Suppressor macrophage treated with lipopolysaccharide for 1 hour (primary cell): Measurements from ENCODE around the gene LPAR1.
"Not testable (repeated sequence)": the region's sequence is repeated elsewhere in the genome, so short reads cannot be mapped to it uniquely, and the experiment has no call there.

Experiments used
- DNase-seq, 3 donors: peaks; one replicate each; pipeline ENCODE4 v3.0.0-alpha.2; 2020 to 2022

The LPAR1 gene

GRCh38 chr9:110864011-110864410 is 174.3 kb downstream of the LPAR1 start:
- DNase-seq, result no peak

GRCh38 chr9:110861370-110862110 is 176.7 kb downstream of the LPAR1 start:
- DNase-seq, result not testable (repeated sequence)

- no peak for DNase-seq
These were observed 181.5 kb downstream of the LPAR1 start for GRCh38 chr9:110856772-110857171.

GRCh38 chr9:110850401-110851135 is 187.7 kb downstream of the LPAR1 start:
- DNase-seq, result no peak

- DNase-seq, result peak; percentile 4 to 23 (median 21)
These were observed 190.6 kb downstream of the LPAR1 start for GRCh38 chr9:110847671-110848070.

- no peak for DNase-seq
These were observed 192.1 kb downstream of the LPAR1 start for GRCh38 chr9:110846215-110846614.

- no peak for DNase-seq
These were observed 194.1 kb downstream of the LPAR1 start for GRCh38 chr9:110844121-110844520.

- no peak for DNase-seq
These were observed 195.3 kb downstream of the LPAR1 start for GRCh38 chr9:110842986-110843385.

GRCh38 chr9:110842169-110842568 is 196.1 kb downstream of the LPAR1 start:
- no peak for DNase-seq

- no peak for DNase-seq
These were observed 200.8 kb downstream of the LPAR1 start for GRCh38 chr9:110837401-110838005.

- no peak for DNase-seq
These were observed 202.4 kb downstream of the LPAR1 start for GRCh38 chr9:110835859-110836271.

GRCh38 chr9:110835404-110835803 is 202.9 kb downstream of the LPAR1 start:
- DNase-seq, result no peak

- DNase-seq, result no peak
These were observed 205.3 kb downstream of the LPAR1 start for GRCh38 chr9:110832926-110833325.

- no peak for DNase-seq
These were observed 207.8 kb downstream of the LPAR1 start for GRCh38 chr9:110830495-110830894.

GRCh38 chr9:110828264-110828663 is 210.0 kb downstream of the LPAR1 start:
- DNase-seq, result peak in 1 of 3 donors; percentile 22

GRCh38 chr9:110826400-110826799 is 211.9 kb downstream of the LPAR1 start:
- not testable (repeated sequence) for DNase-seq

- DNase-seq, result no peak
These were observed 212.3 kb downstream of the LPAR1 start for GRCh38 chr9:110825950-110826349.

- not testable (repeated sequence) for DNase-seq
These were observed 213.1 kb downstream of the LPAR1 start for GRCh38 chr9:110825129-110825528.
